ENCODE measurements around the gene MT1F.

- TF ChIP-seq CTCF (conservative IDR thresholded peaks at IDR 0.05; ENCODE audit: low read depth, low read length): no peak
- no peak for TF ChIP-seq EZH2 (IDR thresholded peaks at IDR 0.05; ENCODE audit: low read length, unreplicated experiment)
These were observed 22.3 kb upstream of the MT1F start for GRCh38 chr16:56635441-56635967.
